Measurements from ENCODE around the gene C1orf74.

DNA sequence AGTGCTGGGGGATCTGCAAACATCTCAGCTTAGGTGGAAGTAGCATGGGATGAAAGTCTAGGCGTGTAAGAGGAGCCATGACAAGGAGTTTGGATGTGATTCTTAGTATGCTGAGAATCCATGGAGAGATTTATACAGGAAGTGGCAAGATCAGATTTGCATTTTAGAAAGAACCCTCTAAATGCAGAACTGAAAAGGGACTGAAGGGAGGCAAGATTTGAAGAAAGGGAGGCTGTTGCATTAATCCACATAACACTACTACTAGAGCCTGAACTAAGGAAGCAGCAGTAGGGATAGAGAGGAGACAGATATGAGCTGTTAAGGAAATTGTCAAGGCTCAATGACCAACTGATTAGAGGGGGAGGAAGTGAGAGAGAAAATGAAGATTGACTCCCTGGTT, 9.8 kb downstream of the C1orf74 start:
- TF ChIP-seq POLR2A (IDR thresholded peaks at IDR 0.05) = no peak
- TF ChIP-seq, protein P1, sequence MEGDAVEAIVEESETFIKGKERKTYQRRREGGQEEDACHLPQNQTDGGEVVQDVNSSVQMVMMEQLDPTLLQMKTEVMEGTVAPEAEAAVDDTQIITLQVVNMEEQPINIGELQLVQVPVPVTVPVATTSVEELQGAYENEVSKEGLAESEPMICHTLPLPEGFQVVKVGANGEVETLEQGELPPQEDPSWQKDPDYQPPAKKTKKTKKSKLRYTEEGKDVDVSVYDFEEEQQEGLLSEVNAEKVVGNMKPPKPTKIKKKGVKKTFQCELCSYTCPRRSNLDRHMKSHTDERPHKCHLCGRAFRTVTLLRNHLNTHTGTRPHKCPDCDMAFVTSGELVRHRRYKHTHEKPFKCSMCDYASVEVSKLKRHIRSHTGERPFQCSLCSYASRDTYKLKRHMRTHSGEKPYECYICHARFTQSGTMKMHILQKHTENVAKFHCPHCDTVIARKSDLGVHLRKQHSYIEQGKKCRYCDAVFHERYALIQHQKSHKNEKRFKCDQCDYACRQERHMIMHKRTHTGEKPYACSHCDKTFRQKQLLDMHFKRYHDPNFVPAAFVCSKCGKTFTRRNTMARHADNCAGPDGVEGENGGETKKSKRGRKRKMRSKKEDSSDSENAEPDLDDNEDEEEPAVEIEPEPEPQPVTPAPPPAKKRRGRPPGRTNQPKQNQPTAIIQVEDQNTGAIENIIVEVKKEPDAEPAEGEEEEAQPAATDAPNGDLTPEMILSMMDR (IDR thresholded peaks at IDR 0.05) = no peak
